CD4-positive, alpha-beta T cell treated with Interferon gamma for 1 hour (primary cell): ENCODE results near the gene KRTAP10-9.
"Not testable (repeated sequence)": the region's sequence is repeated elsewhere in the genome, so short reads cannot be mapped to it uniquely, and the experiment has no call there.

Source experiments
- DNase-seq: peaks from one replicate; pipeline ENCODE4 v3.0.0-alpha.2; 2020

The KRTAP10-9 gene

GRCh38 chr21:44615911-44616590 lies 10.8 kb upstream of the KRTAP10-9 start:
- DNase-seq: no peak

- DNase-seq: no peak
Observed at GRCh38 chr21:44616591-44616926, 10.3 kb upstream of the KRTAP10-9 start.

DNA sequence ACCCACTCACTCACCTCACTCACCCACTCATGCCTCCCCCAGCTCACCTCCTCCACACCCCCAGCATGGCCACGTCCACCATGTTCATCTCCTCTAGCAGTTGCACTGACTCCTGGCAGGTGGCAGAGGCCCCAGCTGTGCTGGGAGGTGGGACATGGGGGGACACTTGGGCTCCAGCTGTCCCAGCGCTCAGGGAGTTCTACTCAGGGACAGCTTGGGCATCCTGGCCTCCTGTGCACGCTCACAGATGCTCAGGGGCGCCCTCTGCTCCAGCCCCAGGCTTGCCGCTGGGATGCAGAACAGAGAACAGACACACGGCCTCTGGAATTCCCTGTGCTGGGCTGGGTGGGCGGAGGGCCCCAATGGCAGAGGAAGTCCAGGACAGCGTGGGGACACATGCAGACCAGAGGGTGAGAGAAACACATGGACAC lies 9.8 kb upstream of the KRTAP10-9 start:
- no peak for DNase-seq

DNA sequence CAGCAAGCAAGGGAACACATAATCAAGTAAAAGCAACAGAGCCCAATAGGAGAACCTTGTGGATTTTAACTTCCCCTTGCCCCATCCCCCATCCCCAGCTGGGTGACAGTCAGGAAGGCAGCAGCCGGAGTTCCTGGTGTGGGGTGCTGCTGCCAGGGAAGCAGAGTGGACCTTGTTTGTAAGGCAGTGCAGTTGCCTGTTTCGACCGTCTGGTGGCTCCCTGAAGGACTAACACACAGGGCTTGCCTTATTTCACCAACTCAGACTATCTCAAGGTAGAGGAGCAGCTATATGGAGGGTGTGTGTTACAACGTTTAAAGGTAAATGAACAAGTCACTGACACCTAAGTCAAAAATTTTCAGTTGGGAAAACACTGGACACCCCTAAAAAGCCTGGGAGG lies 8.4 kb upstream of the KRTAP10-9 start:
- DNase-seq: peak; percentile 4

GRCh38 chr21:44618909-44619308 lies 8.0 kb upstream of the KRTAP10-9 start:
- DNase-seq: peak; percentile 69

GRCh38 chr21:44619886-44620285 lies 7.0 kb upstream of the KRTAP10-9 start:
- no peak for DNase-seq

GRCh38 chr21:44623575-44623974 lies 3.3 kb upstream of the KRTAP10-9 start:
- no peak for DNase-seq

GRCh38 chr21:44625756-44626155 lies 1.1 kb upstream of the KRTAP10-9 start:
- DNase-seq: no peak

DNA sequence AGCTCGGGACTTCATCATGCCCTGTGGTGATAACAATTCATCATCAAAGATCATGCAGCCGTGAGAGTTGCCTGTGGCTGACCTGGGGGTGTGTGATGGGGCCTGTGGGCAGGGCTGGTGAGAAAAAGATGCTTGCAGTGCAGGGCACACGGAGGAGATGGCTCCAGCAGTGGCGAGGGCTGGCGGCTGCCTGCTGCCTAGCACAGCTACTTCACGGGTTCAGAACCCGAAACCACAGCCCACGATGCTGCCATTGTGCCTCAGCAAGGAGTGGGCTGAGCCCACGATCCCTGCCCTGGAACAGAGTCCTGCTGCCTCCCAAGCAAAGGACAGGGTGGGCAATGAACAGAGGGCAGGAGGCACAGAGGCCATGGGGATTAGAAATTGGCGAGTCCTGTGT lies 631 bp upstream of the KRTAP10-9 start:
- DNase-seq: peak; percentile 29

- DNase-seq: not testable (repeated sequence)
Observed at GRCh38 chr21:44627181-44627822, 409 bp downstream of the KRTAP10-9 start.

- DNase-seq: not testable (repeated sequence)
Observed at GRCh38 chr21:44627831-44628233, 939 bp downstream of the KRTAP10-9 start.

GRCh38 chr21:44628707-44629391 lies 2.0 kb downstream of the KRTAP10-9 start:
- DNase-seq: no peak

GRCh38 chr21:44630440-44630839 lies 3.5 kb downstream of the KRTAP10-9 start:
- peak; percentile 18 for DNase-seq

- DNase-seq: no peak
Observed at GRCh38 chr21:44632067-44632466, 5.2 kb downstream of the KRTAP10-9 start.

- no peak for DNase-seq
Observed at GRCh38 chr21:44636209-44637017, 9.5 kb downstream of the KRTAP10-9 start.

DNA sequence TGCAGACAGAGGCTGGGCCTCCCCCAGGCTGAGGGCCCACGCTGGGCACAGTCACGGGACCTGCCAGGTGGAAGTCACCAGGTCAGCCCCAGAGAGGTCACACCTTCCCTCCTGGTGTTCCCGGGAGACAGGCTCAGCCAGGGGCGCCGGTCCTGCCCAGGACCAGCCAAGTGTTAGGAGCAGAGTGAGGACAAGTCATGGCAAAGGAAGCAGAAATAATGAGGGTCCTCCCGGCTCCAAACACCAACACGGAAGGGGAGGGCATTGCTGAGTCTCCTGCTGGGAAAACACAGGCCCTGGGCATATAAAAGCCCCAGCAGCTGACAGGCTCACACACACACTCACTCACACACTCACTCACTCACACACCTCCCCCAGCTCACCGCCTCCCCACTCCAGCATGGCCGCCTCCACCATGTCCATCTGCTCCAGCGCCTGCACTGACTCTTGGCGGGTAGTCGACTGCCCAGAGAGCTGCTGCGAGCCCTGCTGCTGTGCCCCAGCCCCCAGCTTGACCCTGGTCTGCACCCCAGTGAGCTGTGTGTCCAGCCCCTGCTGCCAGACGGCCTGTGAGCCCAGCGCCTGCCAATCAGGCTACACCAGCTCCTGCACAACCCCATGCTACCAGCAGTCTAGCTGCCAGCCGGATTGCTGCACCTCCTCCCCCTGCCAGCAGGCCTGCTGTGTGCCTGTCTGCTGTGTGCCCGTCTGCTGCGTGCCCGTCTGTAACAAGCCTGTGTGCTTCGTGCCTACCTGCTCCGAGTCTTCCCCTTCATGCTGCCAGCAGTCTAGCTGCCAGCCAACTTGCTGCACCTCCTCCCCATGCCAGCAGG lies 10.3 kb downstream of the KRTAP10-9 start, which contains the start of gene KRTAP10-10:
KRTAP10-10 (plus strand) TSS at position 339 of the 833 bp plus-strand sequence; CDS start at position 401, 62 bp downstream.
- DNase-seq: no peak

GRCh38 chr21:44637851-44638348 lies 11.0 kb downstream of the KRTAP10-9 start:
- DNase-seq: not testable (repeated sequence)

DNA sequence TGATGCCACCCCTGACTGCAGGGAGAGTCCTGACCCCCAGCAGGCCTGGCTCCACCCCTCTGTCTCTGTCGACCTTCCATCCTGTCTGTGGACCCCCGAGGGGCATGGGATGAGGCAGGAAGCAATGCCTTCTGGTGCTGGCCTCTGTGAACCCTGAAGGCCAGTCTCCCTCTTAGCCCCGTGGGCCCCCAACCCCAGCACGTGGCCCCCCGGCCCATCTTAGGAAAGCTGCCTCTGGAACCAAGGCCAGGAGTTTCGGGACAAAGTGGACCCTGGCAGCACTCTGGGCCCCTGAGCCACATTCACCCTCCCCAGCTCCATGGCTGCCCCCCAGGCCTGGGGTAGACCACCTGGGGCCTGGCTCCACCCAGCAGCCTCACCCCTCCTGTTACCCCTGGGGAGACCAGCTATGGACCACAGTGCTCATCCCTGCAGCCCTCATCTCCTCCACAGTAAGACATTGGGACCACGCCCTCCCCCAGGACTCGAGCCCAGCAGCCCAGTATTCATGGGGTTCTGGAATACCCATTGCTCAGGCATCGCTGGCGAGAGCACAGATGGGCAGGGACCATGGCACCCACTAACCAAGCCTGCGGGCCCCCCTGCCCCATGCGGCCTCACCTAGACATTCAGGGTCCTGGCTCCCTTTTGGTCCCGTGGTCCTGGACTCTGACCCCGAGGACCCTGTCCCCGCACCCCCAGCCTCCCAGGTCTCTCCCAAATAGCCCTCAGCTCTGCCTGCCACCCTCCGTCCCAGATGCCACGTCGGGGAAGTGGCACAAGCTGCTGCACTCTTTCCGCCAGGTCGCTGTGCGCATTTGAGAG lies 11.8 kb downstream of the KRTAP10-9 start:
- not testable (repeated sequence) for DNase-seq

DNA sequence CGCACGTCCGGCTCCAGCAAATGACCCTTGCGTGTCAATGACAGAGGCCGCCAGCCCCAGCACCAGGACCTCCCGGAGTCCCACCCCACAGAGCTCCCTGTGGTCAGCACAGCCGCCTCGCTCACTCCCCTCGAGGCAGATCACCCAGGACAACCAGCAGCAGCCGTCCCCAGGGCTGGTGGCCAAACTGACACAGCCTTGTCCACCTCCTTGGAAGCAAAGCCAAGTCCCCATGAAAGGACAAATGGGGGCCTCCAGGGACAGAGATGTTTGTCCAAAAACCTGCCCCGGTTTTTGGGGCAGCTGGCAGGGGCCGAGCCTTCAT lies 12.4 kb downstream of the KRTAP10-9 start:
- no peak for DNase-seq

DNA sequence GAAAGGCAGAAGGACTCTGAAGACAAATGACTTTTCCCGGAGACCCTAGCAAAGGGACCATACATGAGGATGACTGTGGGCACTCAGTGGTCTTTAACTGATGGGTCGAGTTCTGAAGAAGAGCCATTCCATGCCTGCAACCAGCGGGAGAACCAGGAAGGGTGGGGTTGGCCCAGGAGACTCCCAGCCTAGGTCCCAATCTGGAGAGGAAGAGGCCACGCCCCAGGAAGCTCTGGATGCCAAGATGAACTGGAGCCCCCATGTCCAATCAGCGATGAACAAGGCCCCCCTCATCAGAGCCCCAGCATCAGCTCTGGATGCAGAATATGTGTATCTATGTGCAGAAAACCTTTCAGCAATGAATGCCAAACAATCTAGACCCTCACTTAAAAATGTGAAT lies 13.9 kb downstream of the KRTAP10-9 start:
- DNase-seq: no peak

DNA sequence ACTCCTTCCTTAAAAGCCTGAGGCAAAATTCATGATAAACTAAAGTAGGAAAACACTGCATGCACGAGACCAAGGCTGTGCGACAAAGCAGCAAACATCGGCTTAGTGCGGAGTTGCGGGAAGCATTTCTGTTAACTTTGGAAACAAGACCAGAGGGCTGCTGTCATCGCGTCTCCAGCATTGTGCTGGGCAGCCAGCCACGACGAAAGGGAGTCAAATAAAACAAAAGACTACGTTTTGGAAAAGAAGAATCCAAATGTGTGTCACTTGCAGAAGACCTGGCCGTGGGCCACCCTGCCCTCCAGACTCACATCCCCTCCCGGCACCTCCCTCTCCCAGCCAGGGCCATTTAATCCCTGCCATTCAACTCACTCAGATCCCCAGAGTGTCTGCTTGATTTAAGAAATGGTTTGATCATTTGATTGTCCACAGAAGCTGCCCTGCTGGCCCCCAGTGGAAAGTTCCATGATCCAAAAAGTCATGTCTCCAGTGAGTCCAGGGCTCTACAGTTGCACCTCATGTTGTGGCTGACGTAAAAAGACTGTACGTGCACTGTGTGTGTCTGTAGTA lies 16.9 kb downstream of the KRTAP10-9 start:
- DNase-seq: no peak
